DOHH2 (cell line): ENCODE measurements around the gene PIGX.
"Not testable (repeated sequence)": the region's sequence is repeated elsewhere in the genome, so short reads cannot be mapped to it uniquely, and the experiment has no call there.

Experiments
- H3F3A ChIP-seq: fragments of 200-600 bp; sonication (generic), shearing (Covaris generic); 2 replicates; pipeline ENCODE4 v1.6.0; 2016; ENCODE audit warnings: antibody characterized with exemption, mild to moderate bottlenecking; ENCODE audit not compliant: control insufficient read depth, insufficient read depth
- H3K27ac ChIP-seq: fragments of 200-600 bp; sonication (generic); 2 replicates; pipeline ENCODE4 v1.5.1; 2014; ENCODE audit warnings: low read depth, mild to moderate bottlenecking, low read length, moderate library complexity
- H3K27me3 ChIP-seq: fragments of 200-600 bp; sonication (generic); 2 replicates; pipeline ENCODE4 v1.6.1; 2014; ENCODE audit warnings: mild to moderate bottlenecking, low read length, mixed read lengths; ENCODE audit not compliant: control insufficient read depth
- H3K36me3 ChIP-seq: fragments of 200-600 bp; sonication (generic); 2 replicates; pipeline ENCODE4 v1.6.1; 2014; ENCODE audit warnings: mild to moderate bottlenecking, low read length, moderate library complexity, mixed read lengths; ENCODE audit not compliant: control insufficient read depth
- H3K4me1 ChIP-seq: fragments of 200-600 bp; sonication (generic); 2 replicates; pipeline ENCODE4 v1.6.1; 2014; ENCODE audit warnings: mild to moderate bottlenecking, low read length, mixed read lengths; ENCODE audit not compliant: control insufficient read depth
- H3K4me2 ChIP-seq: fragments of 200-600 bp; sonication (generic); 2 replicates; pipeline ENCODE4 v1.6.0; 2014; ENCODE audit warnings: mild to moderate bottlenecking, low read length, moderate library complexity
- H3K4me3 ChIP-seq: fragments of 200-600 bp; sonication (generic); 2 replicates; pipeline ENCODE4 v1.5.1; 2014; ENCODE audit warnings: mild to moderate bottlenecking, low read length, mixed read lengths
- H3K79me2 ChIP-seq: fragments of 200-600 bp; sonication (generic); 2 replicates; pipeline ENCODE4 v1.6.1; 2014; ENCODE audit warnings: mild to moderate bottlenecking, low read length, mixed read lengths; ENCODE audit not compliant: control insufficient read depth
- H3K9me2 ChIP-seq: fragments of 200-600 bp; sonication (generic); replicated peaks from 2 replicates; pipeline ENCODE4 v1.6.1; 2014; ENCODE audit warnings: mild to moderate bottlenecking, low read length, mixed read lengths; ENCODE audit not compliant: control insufficient read depth
- H3K9me3 ChIP-seq: fragments of 200-600 bp; sonication (generic); 2 replicates; pipeline ENCODE4 v1.6.1; 2014; ENCODE audit warnings: antibody characterized with exemption, low read length, mixed read lengths; ENCODE audit not compliant: control insufficient read depth, insufficient read depth
- H4K20me1 ChIP-seq: fragments of 200-600 bp; sonication (generic); 2 replicates; pipeline ENCODE4 v1.6.0; 2014; ENCODE audit warnings: low read depth, mild to moderate bottlenecking, antibody characterized with exemption, low read length, moderate library complexity; ENCODE audit not compliant: control insufficient read depth, insufficient read depth
- CTCF ChIP-seq: fragments of 200-600 bp; sonication (generic); IDR thresholded peaks from one replicate; pipeline ENCODE4 v1.5.1; 2014; ENCODE audit warnings: antibody characterized with exemption, mild to moderate bottlenecking, low read depth, low read length; ENCODE audit not compliant: poor library complexity, severe bottlenecking
- EZH2phosphoT487 ChIP-seq: fragments of 200-600 bp; sonication (generic); IDR thresholded peaks from 2 replicates; pipeline ENCODE4 v1.6.1; 2017; ENCODE audit warnings: borderline replicate concordance, mild to moderate bottlenecking, antibody characterized with exemption, low read length, moderate library complexity, mixed read lengths

Gene PIGX

DNA sequence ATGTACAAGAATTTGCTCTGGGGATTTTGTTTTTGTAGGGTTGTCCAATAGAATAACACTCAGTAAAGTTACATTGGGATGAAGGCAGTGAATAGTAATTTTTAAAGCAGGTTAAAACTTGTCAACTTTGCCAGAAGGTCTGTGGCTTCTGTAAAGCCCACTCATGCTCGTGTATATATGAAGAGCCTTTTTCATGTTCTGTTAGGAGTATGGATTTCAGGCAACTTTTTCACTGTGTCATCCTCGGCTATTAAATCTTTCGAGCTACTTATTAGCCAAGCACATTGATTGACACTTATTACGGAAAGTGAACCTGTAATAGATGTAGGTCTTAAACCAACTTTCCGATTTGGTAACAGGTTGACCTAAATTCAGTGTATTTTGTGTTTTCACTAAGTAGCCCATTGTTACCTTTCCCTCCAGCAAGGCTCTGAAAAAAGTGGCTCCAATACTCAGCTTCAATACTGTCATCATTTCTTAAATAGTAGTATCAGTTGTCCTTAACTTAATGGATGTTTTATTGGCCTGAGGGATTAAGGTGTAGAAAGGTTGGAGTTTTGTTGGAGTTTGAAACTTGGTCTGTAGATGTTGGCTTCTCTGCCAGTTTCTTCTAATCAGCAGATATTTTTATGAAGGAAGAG, 29.2 kb downstream of the PIGX start:
- no peaks in the 10 kb centered on the region for H4K20me1 ChIP-seq
- H3K4me1 ChIP-seq = peaks cover 18% of the 10 kb centered on the region
- H3K9me3 ChIP-seq = no peaks in the 10 kb centered on the region
- TF ChIP-seq CTCF (no peak), EZH2phosphoT487 (no peak)
- H3K4me3 ChIP-seq = peak overlapping the region; percentile 94
- H3K4me2 ChIP-seq = peak overlapping the region; percentile 78
- peaks cover 2% of the 10 kb centered on the region; the same call in 1 of the 2 replicates for H3F3A ChIP-seq
- H3K27ac ChIP-seq = peak overlapping the region; percentile 73
- peaks cover 69% of the 10 kb centered on the region for H3K79me2 ChIP-seq
- no peaks in the 10 kb centered on the region for H3K9me2 ChIP-seq
- H3K27me3 ChIP-seq = no peaks in the 10 kb centered on the region
- peaks cover 39% of the 10 kb centered on the region for H3K36me3 ChIP-seq

- not testable (repeated sequence) for H3K27me3 ChIP-seq, H3K9me2 ChIP-seq, H3K27ac ChIP-seq, H3F3A ChIP-seq, H3K9me3 ChIP-seq, H4K20me1 ChIP-seq, H3K4me3 ChIP-seq, H3K4me2 ChIP-seq
- peaks cover 18% of the 10 kb centered on the region for H3K4me1 ChIP-seq
- H3K79me2 ChIP-seq = peaks cover 91% of the 10 kb centered on the region
- H3K36me3 ChIP-seq = peaks cover 48% of the 10 kb centered on the region
These were observed 31.4 kb downstream of the PIGX start for GRCh38 chr3:196743569-196743968.

DNA sequence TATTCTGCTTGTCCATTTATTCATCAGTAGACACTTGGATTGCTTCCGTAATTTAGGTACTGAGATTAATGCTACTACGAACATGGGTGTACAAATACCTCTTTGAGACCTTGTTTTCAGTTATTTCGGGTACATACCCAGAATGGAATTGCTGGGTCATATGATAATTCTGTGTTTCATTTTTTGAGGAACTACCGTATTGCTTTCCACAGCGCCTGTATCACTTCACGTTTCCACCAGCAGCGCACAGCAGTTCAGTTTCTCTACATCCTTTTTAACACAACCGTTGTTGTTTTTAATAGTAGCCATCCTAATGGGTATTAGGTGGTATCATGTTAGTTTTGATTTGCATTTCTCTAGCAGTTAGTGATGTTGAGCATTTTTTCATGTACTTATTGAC, 36.9 kb downstream of the PIGX start:
- Histone ChIP-seq H4K20me1 (peaks cover 4% of the 10 kb centered on the region; the same call in 1 of the 2 replicates), H3K4me3 (no peak overlapping the region)

More for the DNA sequence above, 36.9 kb downstream of the PIGX start:
- no peak for TF ChIP-seq EZH2phosphoT487
- no peak for TF ChIP-seq CTCF
- Histone ChIP-seq H3F3A (peaks cover 2% of the 10 kb centered on the region; the same call in 1 of the 2 replicates), H3K9me2 (no peaks in the 10 kb centered on the region), H3K36me3 (peaks cover 78% of the 10 kb centered on the region), H3K27me3 (no peaks in the 10 kb centered on the region), H3K9me3 (no peaks in the 10 kb centered on the region), H3K4me2 (no peak overlapping the region), H3K79me2 (peaks cover 97% of the 10 kb centered on the region), H3K27ac (no peak overlapping the region), H3K4me1 (no peaks in the 10 kb centered on the region)
